Trophoblast cell (in vitro differentiated cells and primary cell): ENCODE results near the gene CYTH2.
A peak's percentile ranks its signal among the peaks of the same experiment; 100 is the strongest.

Source experiments
- DNase-seq, 2 donors: peaks; one replicate each; pipeline ENCODE4 v3.0.0-alpha.2; 2016
- H2AFZ ChIP-seq: 2 replicates; pipeline ENCODE4 v1.6.1; 2013; ENCODE audit warnings: low read length, moderate library complexity, mild to moderate bottlenecking; ENCODE audit not compliant: insufficient read depth, poor library complexity
- H2AK5ac ChIP-seq: 2 replicates; pipeline ENCODE4 v1.6.1; 2013; ENCODE audit warnings: mild to moderate bottlenecking, low read length
- H2BK120ac ChIP-seq: 2 replicates; pipeline ENCODE4 v1.6.1; 2013; ENCODE audit warnings: low read length, mild to moderate bottlenecking, moderate library complexity; ENCODE audit not compliant: insufficient read depth, poor library complexity
- H2BK12ac ChIP-seq: 2 replicates; pipeline ENCODE4 v1.6.1; 2013; ENCODE audit warnings: mild to moderate bottlenecking, low read length, moderate library complexity
- H2BK5ac ChIP-seq: 2 replicates; pipeline ENCODE4 v1.6.1; 2013; ENCODE audit warnings: low read length, low read depth, moderate library complexity, mild to moderate bottlenecking; ENCODE audit not compliant: poor library complexity
- H3K14ac ChIP-seq: 2 replicates; pipeline ENCODE4 v1.6.1; 2013; ENCODE audit warnings: mild to moderate bottlenecking, low read length
- H3K18ac ChIP-seq: 2 replicates; pipeline ENCODE4 v1.6.1; 2013; ENCODE audit warnings: mild to moderate bottlenecking, low read length
- H3K23ac ChIP-seq: 2 replicates; pipeline ENCODE4 v1.6.1; 2013; ENCODE audit warnings: low read length
- H3K27ac ChIP-seq: 2 replicates; pipeline ENCODE4 v1.5.1; 2013; ENCODE audit warnings: low read depth, mild to moderate bottlenecking, inconsistent platforms, low read length, moderate library complexity
- H3K27me3 ChIP-seq: 2 replicates; pipeline ENCODE4 v1.6.1; 2013; ENCODE audit warnings: inconsistent platforms, mild to moderate bottlenecking, low read length, moderate library complexity; ENCODE audit not compliant: insufficient read depth
- H3K36me3 ChIP-seq, 2 experiments: 1 replicate in 1 of 2; 2 replicates in 1 of 2; pipeline ENCODE4 v1.6.1; 2013; ENCODE audit warnings: low read length in 2 of 2, mild to moderate bottlenecking in 2 of 2, moderate library complexity in 1 of 2; ENCODE audit not compliant: insufficient read depth in 2 of 2, control insufficient read depth in 1 of 2
- H3K4ac ChIP-seq: 2 replicates; pipeline ENCODE4 v1.6.1; 2013; ENCODE audit warnings: low read depth, mild to moderate bottlenecking, low read length, moderate library complexity
- H3K4me1 ChIP-seq, 2 experiments: 1 replicate in 1 of 2; 2 replicates in 1 of 2; pipeline ENCODE4 v1.6.1; 2013; ENCODE audit warnings: low read length in 2 of 2, mild to moderate bottlenecking in 2 of 2, moderate library complexity in 1 of 2; ENCODE audit not compliant: insufficient read depth in 2 of 2, control insufficient read depth in 1 of 2
- H3K4me2 ChIP-seq: 2 replicates; pipeline ENCODE4 v1.6.1; 2013; ENCODE audit warnings: inconsistent platforms, mild to moderate bottlenecking, low read length, moderate library complexity
- H3K4me3 ChIP-seq: 2 replicates; pipeline ENCODE4 v1.5.1; 2013; ENCODE audit warnings: mild to moderate bottlenecking, low read depth, low read length, inconsistent platforms
- H3K79me1 ChIP-seq: one replicate; pipeline ENCODE4 v1.6.1; 2013; ENCODE audit warnings: low read length
- H3K79me2 ChIP-seq: 2 replicates; pipeline ENCODE4 v1.6.1; 2013; ENCODE audit warnings: low read length, mild to moderate bottlenecking; ENCODE audit not compliant: control insufficient read depth, insufficient read depth, poor library complexity
- H3K9ac ChIP-seq: 2 replicates; pipeline ENCODE4 v1.6.1; 2013; ENCODE audit warnings: mild to moderate bottlenecking, low read length
- H3K9me3 ChIP-seq: 2 replicates; pipeline ENCODE4 v1.6.1; 2013; ENCODE audit warnings: low read depth, mild to moderate bottlenecking, control low read depth, inconsistent platforms, low read length; ENCODE audit not compliant: insufficient read depth
- H4K12ac ChIP-seq: 2 replicates; pipeline ENCODE4 v1.6.1; 2013; ENCODE audit warnings: low read depth, mild to moderate bottlenecking, low read length, moderate library complexity
- H4K8ac ChIP-seq: 2 replicates; pipeline ENCODE4 v1.6.1; 2013; ENCODE audit warnings: low read depth, mild to moderate bottlenecking, low read length, moderate library complexity
- H4K91ac ChIP-seq: one replicate; pipeline ENCODE4 v1.6.1; 2013; ENCODE audit warnings: low read depth, mild to moderate bottlenecking, low read length, moderate library complexity
- WGBS: extraction: QIAGEN DNeasy Blood & Tissue Kit; methylation state at CpG from one replicate; pipeline ENCODE4 v1.1.7; 2013; ENCODE audit warnings: missing lambda C conversion rate; ENCODE audit not compliant: insufficient read length, insufficient coverage; ENCODE audit errors: extremely low coverage; 5-methylcytosine and 5-hydroxymethylcytosine counted together

CYTH2 gene

DNA sequence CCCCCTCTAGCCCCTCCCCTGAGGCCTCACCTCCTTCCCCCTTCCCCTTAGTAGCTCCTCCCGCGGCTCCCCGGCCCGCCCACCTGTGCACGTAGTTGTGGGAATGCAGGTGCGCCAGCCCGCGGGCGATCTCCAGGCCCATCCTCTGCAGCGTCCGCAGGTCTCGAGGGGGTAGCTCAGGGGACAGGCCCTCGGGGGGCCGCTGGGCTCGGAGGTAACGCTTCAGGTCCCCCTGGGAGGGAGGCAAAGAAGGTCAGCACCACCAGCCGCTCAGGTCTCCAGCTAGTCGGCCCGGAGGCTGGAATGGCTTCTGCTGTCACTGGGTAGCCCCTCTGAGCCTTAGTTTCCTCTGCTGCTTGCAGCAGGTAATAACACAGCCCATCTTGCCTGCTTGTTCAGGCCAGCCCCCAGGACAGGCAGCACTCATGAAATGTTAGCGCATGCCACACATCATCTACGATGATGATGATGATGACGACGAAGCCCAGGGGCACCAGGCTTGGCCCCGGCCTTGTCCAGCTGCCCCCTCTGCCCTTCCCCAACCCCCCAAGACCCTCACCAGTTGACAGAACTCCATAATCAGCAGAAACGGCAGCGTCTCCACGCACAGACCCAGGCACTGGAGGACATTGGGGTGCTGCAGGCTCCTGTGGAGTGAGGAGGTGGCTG is 33.3 kb downstream of the CYTH2 start:
- Histone ChIP-seq H3K79me1 (peaks cover 9% of the 10 kb centered on the region), H2BK12ac (no peak overlapping the region), H2AK5ac (peak overlapping the region; percentile 44), H2BK5ac (no peak overlapping the region), H3K36me3 (peaks cover 0 to 1% of the 10 kb centered on the region in 2 experiments), H3K4ac (no peak overlapping the region), H3K18ac (no peak overlapping the region), H3K27ac (no peak overlapping the region), H4K8ac (no peak overlapping the region), H3K4me1 (peaks cover 9 to 15% of the 10 kb centered on the region in 2 experiments), H3K14ac (peak overlapping the region; percentile 12), H2BK120ac (peak overlapping the region; percentile 21), H4K91ac (peak overlapping the region; percentile 0), H2AFZ (no peak overlapping the region), H3K4me2 (peak overlapping the region; percentile 74), H3K79me2 (peaks cover 2% of the 10 kb centered on the region), H4K12ac (no peak overlapping the region), H3K27me3 (no peaks in the 10 kb centered on the region), H3K4me3 (no peak overlapping the region), H3K9me3 (peaks cover 1% of the 10 kb centered on the region), H3K9ac (no peak overlapping the region), H3K23ac (no peak overlapping the region)
- peak; percentile 95 to 97 for DNase-seq
- no CpG with 5 or more reads among the region's 27 CpGs for WGBS

GRCh38 chr19:48506138-48506733 is 37.1 kb downstream of the CYTH2 start:
- no peaks in the 10 kb centered on the region for H3K36me3 ChIP-seq
- DNase-seq, result peak in 1 of 2 donors; percentile 79
- peaks cover 2 to 9% of the 10 kb centered on the region in 2 experiments for H3K4me1 ChIP-seq
- H3K27me3 ChIP-seq, result peaks cover 3% of the 10 kb centered on the region
- H3K14ac ChIP-seq, result no peak overlapping the region
- H3K27ac ChIP-seq, result no peak overlapping the region
- H4K12ac ChIP-seq, result no peak overlapping the region
- H3K4ac ChIP-seq, result no peak overlapping the region
- no peak overlapping the region for H3K23ac ChIP-seq
- H2AK5ac ChIP-seq, result no peak overlapping the region
- peaks cover under 1% of the 10 kb centered on the region for H3K79me2 ChIP-seq
- H3K18ac ChIP-seq, result no peak overlapping the region
- no peak overlapping the region for H4K8ac ChIP-seq
- no peak overlapping the region for H2BK120ac ChIP-seq
- no peak overlapping the region for H3K4me3 ChIP-seq
- no peak overlapping the region for H2AFZ ChIP-seq
- no peak overlapping the region for H3K9ac ChIP-seq
- H2BK5ac ChIP-seq, result no peak overlapping the region
- no peak overlapping the region for H4K91ac ChIP-seq
- H2BK12ac ChIP-seq, result no peak overlapping the region
- H3K9me3 ChIP-seq, result peaks cover 1% of the 10 kb centered on the region
- H3K4me2 ChIP-seq, result no peak overlapping the region
- no CpG with 5 or more reads among the region's 5 CpGs for WGBS
- peaks cover 4% of the 10 kb centered on the region for H3K79me1 ChIP-seq

DNA sequence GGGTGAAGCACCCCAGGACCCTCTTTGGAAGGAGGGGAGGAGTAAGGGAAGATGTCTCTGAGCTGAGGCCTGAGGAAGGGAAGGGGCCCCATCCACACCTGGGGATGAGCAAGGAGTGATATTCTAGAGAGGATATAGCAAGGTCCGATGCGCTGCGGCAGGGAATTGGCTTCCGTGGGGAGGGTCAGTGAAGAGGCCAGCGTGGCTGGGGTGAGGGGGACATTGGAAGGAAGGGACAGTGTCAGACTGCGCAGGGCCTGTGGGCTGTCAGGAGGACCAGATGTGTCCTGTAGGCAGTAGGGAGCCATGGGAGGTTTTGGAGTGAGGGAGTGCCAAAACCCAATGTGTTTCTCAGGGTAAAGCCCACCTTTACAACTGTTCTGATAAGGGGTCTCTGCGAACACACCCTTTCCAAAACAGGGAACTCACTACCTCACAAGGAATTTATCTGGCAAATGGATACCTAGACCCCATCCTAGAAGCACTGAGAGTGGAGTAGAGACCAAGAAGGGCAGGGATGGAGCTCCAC is 38.8 kb downstream of the CYTH2 start:
- WGBS, result no CpG with 5 or more reads among the region's 7 CpGs
- H3K79me2 ChIP-seq, result no peaks in the 10 kb centered on the region
- no peak overlapping the region for H3K9ac ChIP-seq
- no peak overlapping the region for H4K91ac ChIP-seq
- H2AFZ ChIP-seq, result no peak overlapping the region
- H4K12ac ChIP-seq, result no peak overlapping the region
- peaks cover 8% of the 10 kb centered on the region for H3K27me3 ChIP-seq
- H2AK5ac ChIP-seq, result no peak overlapping the region
- no peak overlapping the region for H3K4me2 ChIP-seq
- no peak overlapping the region for H2BK5ac ChIP-seq
- H4K8ac ChIP-seq, result no peak overlapping the region
- no peak overlapping the region for H3K14ac ChIP-seq
- no peaks in the 10 kb centered on the region for H3K79me1 ChIP-seq
- H3K18ac ChIP-seq, result no peak overlapping the region
- no peak overlapping the region for H2BK120ac ChIP-seq
- H3K9me3 ChIP-seq, result peaks cover 9% of the 10 kb centered on the region
- no peak for DNase-seq
- no peak overlapping the region for H2BK12ac ChIP-seq
- no peak overlapping the region for H3K4me3 ChIP-seq
- no peaks in the 10 kb centered on the region for H3K4me1 ChIP-seq
- no peak overlapping the region for H3K4ac ChIP-seq
- H3K27ac ChIP-seq, result no peak overlapping the region
- H3K23ac ChIP-seq, result no peak overlapping the region
- H3K36me3 ChIP-seq, result no peaks in the 10 kb centered on the region

GRCh38 chr19:48508729-48509411 is 39.7 kb downstream of the CYTH2 start:
- no CpG with 5 or more reads among the region's 32 CpGs for WGBS
- no peak overlapping the region for H4K91ac ChIP-seq
- no peak overlapping the region for H3K23ac ChIP-seq
- no peak overlapping the region for H2BK12ac ChIP-seq
- H3K36me3 ChIP-seq, result no peaks in the 10 kb centered on the region
- no peak overlapping the region for H3K4ac ChIP-seq
- H3K27ac ChIP-seq, result no peak overlapping the region
- H3K14ac ChIP-seq, result no peak overlapping the region
- peak overlapping the region; percentile 21 for H2BK120ac ChIP-seq
- H2AFZ ChIP-seq, result no peak overlapping the region
- H3K18ac ChIP-seq, result no peak overlapping the region
- H3K27me3 ChIP-seq, result peaks cover 8% of the 10 kb centered on the region
- peaks cover 3% of the 10 kb centered on the region for H3K79me2 ChIP-seq
- peaks cover 12% of the 10 kb centered on the region for H3K9me3 ChIP-seq
- no peak overlapping the region for H3K4me2 ChIP-seq
- H2AK5ac ChIP-seq, result no peak overlapping the region
- H3K9ac ChIP-seq, result no peak overlapping the region
- no peak overlapping the region for H4K12ac ChIP-seq
- H3K4me1 ChIP-seq, result peaks cover 2 to 3% of the 10 kb centered on the region in 2 experiments
- no peak overlapping the region for H4K8ac ChIP-seq
- H2BK5ac ChIP-seq, result no peak overlapping the region
- no peak for DNase-seq
- H3K79me1 ChIP-seq, result peaks cover 4% of the 10 kb centered on the region
- H3K4me3 ChIP-seq, result no peak overlapping the region
